ENCODE measurements around the gene ACAP2. TPM values are rescaled to one million over a fixed set of nuclear protein-coding genes. Genes with fewer than 3 reads are reported as not detected.
A peak's percentile ranks its signal among the peaks of the same experiment; 100 is the strongest.

ACAP2 gene
- total RNA-seq, 1 donor from 2014 or later = 46.0 TPM

DNA sequence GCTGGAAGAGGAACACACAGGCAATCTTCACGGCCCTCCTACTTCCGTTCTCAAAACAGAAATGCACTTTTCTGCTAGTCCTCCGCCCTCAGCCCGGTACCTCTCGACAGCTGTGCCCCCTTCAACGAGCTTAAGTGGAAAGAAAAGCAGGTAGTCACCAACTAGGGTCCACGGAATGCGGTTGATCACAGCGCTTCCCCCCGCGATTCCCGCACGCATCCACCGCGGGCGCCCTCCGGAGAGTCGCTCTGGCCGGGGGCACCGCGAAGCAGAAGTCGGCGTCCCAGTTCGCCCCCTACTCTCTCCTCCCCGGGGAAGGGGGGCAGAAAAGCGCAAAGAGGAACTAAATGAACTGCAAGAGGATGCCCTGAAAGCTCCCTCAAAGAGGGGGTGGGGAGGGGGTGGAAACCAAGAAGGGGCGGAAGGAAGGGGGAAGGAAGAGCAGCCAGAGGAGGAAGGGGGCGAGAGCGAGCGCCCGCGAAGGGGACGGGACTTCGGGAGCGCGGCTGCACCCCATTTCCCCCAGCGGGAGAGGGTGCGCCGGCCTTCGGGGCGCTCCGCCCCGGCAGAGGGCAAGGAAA, 738 bp downstream of the ACAP2 start:
- peak overlapping the region; percentile 86 for H3K9ac ChIP-seq (ENCODE audit: low read length)
- H2AFZ ChIP-seq (ENCODE audit: low read depth, low read length) = peak overlapping the region; percentile 85
- no peaks in the 10 kb centered on the region for H3K27me3 Mint-ChIP-seq (ENCODE audit: low read depth, unreplicated experiment)
- H3K27me3 ChIP-seq (ENCODE audit: insufficient read depth, low read length) = no peaks in the 10 kb centered on the region
- H3K9me3 Mint-ChIP-seq (ENCODE audit: unreplicated experiment) = no peaks in the 10 kb centered on the region
- H3K4me1 Mint-ChIP-seq (ENCODE audit: low read depth, unreplicated experiment) = peaks cover 15% of the 10 kb centered on the region
- peak overlapping the region; percentile 98 for H3K4me3 Mint-ChIP-seq (ENCODE audit: unreplicated experiment)
- no peak for FAIRE-seq
- H3K4me2 ChIP-seq (ENCODE audit: low read length) = peak overlapping the region; percentile 98
- peak overlapping the region; percentile 75 for H3K27ac ChIP-seq (ENCODE audit: low read depth, low read length)
- no peaks in the 10 kb centered on the region for H3K36me3 ChIP-seq (ENCODE audit: insufficient read depth, low read length)
- H3K79me2 ChIP-seq (ENCODE audit: insufficient read depth, low read length) = peaks cover 56% of the 10 kb centered on the region
- H3K9me3 ChIP-seq (ENCODE audit: insufficient read depth, low read depth, low read length) = no peaks in the 10 kb centered on the region
- H3K27ac Mint-ChIP-seq (ENCODE audit: unreplicated experiment) = peak overlapping the region; percentile 91
- no peaks in the 10 kb centered on the region for H3K36me3 Mint-ChIP-seq (ENCODE audit: low read depth, unreplicated experiment)
- peaks cover 42% of the 10 kb centered on the region for H4K20me1 ChIP-seq (ENCODE audit: insufficient read depth, low read length)
- peaks cover 11% of the 10 kb centered on the region for H3K4me1 ChIP-seq (ENCODE audit: insufficient read depth, low read length)
- no peak for TF ChIP-seq EZH2 (IDR thresholded peaks at IDR 0.05; ENCODE audit: insufficient read depth, low read length)
- TF ChIP-seq, protein P1, sequence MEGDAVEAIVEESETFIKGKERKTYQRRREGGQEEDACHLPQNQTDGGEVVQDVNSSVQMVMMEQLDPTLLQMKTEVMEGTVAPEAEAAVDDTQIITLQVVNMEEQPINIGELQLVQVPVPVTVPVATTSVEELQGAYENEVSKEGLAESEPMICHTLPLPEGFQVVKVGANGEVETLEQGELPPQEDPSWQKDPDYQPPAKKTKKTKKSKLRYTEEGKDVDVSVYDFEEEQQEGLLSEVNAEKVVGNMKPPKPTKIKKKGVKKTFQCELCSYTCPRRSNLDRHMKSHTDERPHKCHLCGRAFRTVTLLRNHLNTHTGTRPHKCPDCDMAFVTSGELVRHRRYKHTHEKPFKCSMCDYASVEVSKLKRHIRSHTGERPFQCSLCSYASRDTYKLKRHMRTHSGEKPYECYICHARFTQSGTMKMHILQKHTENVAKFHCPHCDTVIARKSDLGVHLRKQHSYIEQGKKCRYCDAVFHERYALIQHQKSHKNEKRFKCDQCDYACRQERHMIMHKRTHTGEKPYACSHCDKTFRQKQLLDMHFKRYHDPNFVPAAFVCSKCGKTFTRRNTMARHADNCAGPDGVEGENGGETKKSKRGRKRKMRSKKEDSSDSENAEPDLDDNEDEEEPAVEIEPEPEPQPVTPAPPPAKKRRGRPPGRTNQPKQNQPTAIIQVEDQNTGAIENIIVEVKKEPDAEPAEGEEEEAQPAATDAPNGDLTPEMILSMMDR (IDR thresholded peaks at IDR 0.05; ENCODE audit: insufficient read depth, low read depth, low read length) = no peak
- peak; percentile 32 for DNase-seq (ENCODE audit: low read depth)
- peak overlapping the region; percentile 94 for H3K4me3 ChIP-seq (ENCODE audit: insufficient read depth, low read depth, low read length)

DNA sequence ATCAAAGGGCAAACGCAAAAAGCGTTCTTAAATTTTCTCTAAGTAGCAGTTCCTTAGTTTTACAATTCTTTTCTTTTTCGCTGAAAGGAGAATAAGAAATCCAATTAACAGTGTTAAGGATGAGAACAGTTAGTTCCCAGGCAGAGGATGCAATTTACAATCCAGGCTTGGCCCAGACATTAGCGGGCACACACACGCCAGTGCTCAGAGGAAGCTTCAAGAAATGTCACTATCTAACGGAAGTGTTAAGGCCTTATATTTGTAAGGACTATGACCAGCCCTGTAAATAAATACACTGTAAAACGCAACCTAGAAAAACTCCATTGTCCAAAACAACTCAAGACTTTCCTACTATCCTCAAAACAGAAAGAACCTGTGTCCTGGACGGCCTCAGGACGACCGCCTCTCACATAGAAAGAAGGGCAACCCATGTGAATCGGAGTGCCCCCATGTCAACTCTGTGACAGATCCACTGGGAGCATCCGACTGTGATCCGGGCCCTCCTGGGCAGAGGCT, 1.3 kb downstream of the ACAP2 start:
- TF ChIP-seq, protein P1 (IDR thresholded peaks at IDR 0.05; ENCODE audit: insufficient read depth, low read depth, low read length) = no peak
- no peak for TF ChIP-seq EZH2 (IDR thresholded peaks at IDR 0.05; ENCODE audit: insufficient read depth, low read length)
- H2AFZ ChIP-seq (ENCODE audit: low read depth, low read length) = peak overlapping the region; percentile 85
- peak overlapping the region; percentile 98 for H3K4me3 Mint-ChIP-seq (ENCODE audit: unreplicated experiment)
- H3K4me1 ChIP-seq (ENCODE audit: insufficient read depth, low read length) = peaks cover 11% of the 10 kb centered on the region
- peak overlapping the region; percentile 75 for H3K27ac ChIP-seq (ENCODE audit: low read depth, low read length)
- DNase-seq (ENCODE audit: low read depth) (no peak), FAIRE-seq (no peak)
- peaks cover 46% of the 10 kb centered on the region for H4K20me1 ChIP-seq (ENCODE audit: insufficient read depth, low read length)
- no peaks in the 10 kb centered on the region for H3K9me3 ChIP-seq (ENCODE audit: insufficient read depth, low read depth, low read length)
- H3K9ac ChIP-seq (ENCODE audit: low read length) = peak overlapping the region; percentile 86
- no peaks in the 10 kb centered on the region for H3K36me3 Mint-ChIP-seq (ENCODE audit: low read depth, unreplicated experiment)
- H3K27ac Mint-ChIP-seq (ENCODE audit: unreplicated experiment) = peak overlapping the region; percentile 91
- H3K4me2 ChIP-seq (ENCODE audit: low read length) = peak overlapping the region; percentile 98
- H3K4me1 Mint-ChIP-seq (ENCODE audit: low read depth, unreplicated experiment) = peaks cover 15% of the 10 kb centered on the region
- peaks cover 62% of the 10 kb centered on the region for H3K79me2 ChIP-seq (ENCODE audit: insufficient read depth, low read length)
- H3K27me3 ChIP-seq (ENCODE audit: insufficient read depth, low read length) = no peaks in the 10 kb centered on the region
- H3K36me3 ChIP-seq (ENCODE audit: insufficient read depth, low read length) = no peaks in the 10 kb centered on the region
- no peaks in the 10 kb centered on the region for H3K27me3 Mint-ChIP-seq (ENCODE audit: low read depth, unreplicated experiment)
- peak overlapping the region; percentile 94 for H3K4me3 ChIP-seq (ENCODE audit: insufficient read depth, low read depth, low read length)
- no peaks in the 10 kb centered on the region for H3K9me3 Mint-ChIP-seq (ENCODE audit: unreplicated experiment)

DNA sequence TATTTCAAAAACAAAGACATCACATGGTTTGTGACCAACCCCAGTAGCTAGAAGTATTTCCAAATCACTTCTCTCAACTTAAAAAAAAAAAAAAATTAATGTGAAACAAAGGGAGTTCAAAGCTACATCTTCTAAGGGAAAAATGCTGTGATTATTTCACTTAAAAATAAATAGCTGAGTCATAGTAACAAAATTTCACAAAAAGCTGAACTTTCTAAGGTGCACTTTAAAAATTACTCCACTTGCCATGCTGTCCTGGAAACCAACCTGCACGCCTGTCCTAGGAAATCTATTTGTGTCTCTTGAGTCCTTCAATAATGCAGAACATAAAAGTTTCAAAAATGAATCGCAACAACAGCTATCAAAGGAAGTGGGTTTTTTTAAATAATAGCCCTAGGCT, 1.8 kb downstream of the ACAP2 start:
- Histone ChIP-seq H3K4me3 (ENCODE audit: insufficient read depth, low read depth, low read length) (peak overlapping the region; percentile 94), H3K36me3 (ENCODE audit: insufficient read depth, low read length) (no peaks in the 10 kb centered on the region), H4K20me1 (ENCODE audit: insufficient read depth, low read length) (peaks cover 50% of the 10 kb centered on the region), H3K79me2 (ENCODE audit: insufficient read depth, low read length) (peaks cover 66% of the 10 kb centered on the region), H3K4me1 (ENCODE audit: insufficient read depth, low read length) (peaks cover 11% of the 10 kb centered on the region), H2AFZ (ENCODE audit: low read depth, low read length) (no peak overlapping the region), H3K9me3 (ENCODE audit: insufficient read depth, low read depth, low read length) (no peaks in the 10 kb centered on the region), H3K27me3 (ENCODE audit: insufficient read depth, low read length) (no peaks in the 10 kb centered on the region), H3K4me2 (ENCODE audit: low read length) (peak overlapping the region; percentile 98), H3K9ac (ENCODE audit: low read length) (peak overlapping the region; percentile 86), H3K27ac (ENCODE audit: low read depth, low read length) (peak overlapping the region; percentile 75)
- FAIRE-seq (no peak), DNase-seq (ENCODE audit: low read depth) (no peak)
- TF ChIP-seq, protein P1 (IDR thresholded peaks at IDR 0.05; ENCODE audit: insufficient read depth, low read depth, low read length) = no peak
- no peak for TF ChIP-seq EZH2 (IDR thresholded peaks at IDR 0.05; ENCODE audit: insufficient read depth, low read length)
- Mint-ChIP-seq H3K4me1 (ENCODE audit: low read depth, unreplicated experiment) (peaks cover 15% of the 10 kb centered on the region), H3K9me3 (ENCODE audit: unreplicated experiment) (no peaks in the 10 kb centered on the region), H3K27me3 (ENCODE audit: low read depth, unreplicated experiment) (no peaks in the 10 kb centered on the region), H3K36me3 (ENCODE audit: low read depth, unreplicated experiment) (no peaks in the 10 kb centered on the region), H3K4me3 (ENCODE audit: unreplicated experiment) (peak overlapping the region; percentile 98), H3K27ac (ENCODE audit: unreplicated experiment) (peak overlapping the region; percentile 91)
